ENCODE data around the gene COBL. TPM values are rescaled to one million over a fixed set of nuclear protein-coding genes. Genes with fewer than 3 reads are reported as not detected.

COBL gene
- total RNA-seq, 1 experiment from 2014 or later = 52.3 TPM

GRCh38 chr7:51026341-51026740, 290.3 kb downstream of the COBL start:
- Mint-ChIP-seq H3K9me3 (no peaks in the 10 kb centered on the region), H3K4me3 (no peak overlapping the region), H3K4me1 (no peaks in the 10 kb centered on the region), H3K27ac (no peak overlapping the region), H3K36me3 (ENCODE audit: insufficient read depth in 1 of 3, low read depth in 3 of 3) (peaks cover 2 to 60% (median 58%) of the 10 kb centered on the region in 3 experiments; a peak in 6 of 7 replicates), H3K27me3 (ENCODE audit: low read depth) (no peaks in the 10 kb centered on the region)
- no peak overlapping the region for H3K23ac ChIP-seq (ENCODE audit: insufficient read length, low read depth, low read length)
- H2AFZ ChIP-seq (ENCODE audit: low read length) = no peak overlapping the region
- H4K8ac ChIP-seq (replicated peaks; ENCODE audit: insufficient read length, low read depth, low read length) = no peak overlapping the region
- no peak overlapping the region for H3K27ac ChIP-seq (ENCODE audit: insufficient read length, low read depth, low read length)
- H2BK5ac ChIP-seq (ENCODE audit: insufficient read length, low read length) = no peak overlapping the region
- no peak overlapping the region for H3K4ac ChIP-seq (ENCODE audit: low read depth, low read length)
- H3K9ac ChIP-seq (ENCODE audit: extremely low read depth, insufficient read length, low read length) = no peak overlapping the region
- no peak overlapping the region for H3K4me2 ChIP-seq (ENCODE audit: insufficient read depth, insufficient read length, low read length)
- no peaks in the 10 kb centered on the region for H3K79me1 ChIP-seq (ENCODE audit: insufficient read depth, low read depth, low read length, poor library complexity, severe bottlenecking)
- no peak overlapping the region for H2AK5ac ChIP-seq (ENCODE audit: insufficient read length, low read length)
- H3K4me1 ChIP-seq (ENCODE audit: insufficient read depth, low read length) = no peaks in the 10 kb centered on the region
- H3K9me3 ChIP-seq (ENCODE audit: control insufficient read depth, low read depth, low read length) = no peaks in the 10 kb centered on the region
- no peak overlapping the region for H4K91ac ChIP-seq (ENCODE audit: insufficient read length, low read depth, low read length)
- H4K20me1 ChIP-seq (ENCODE audit: control insufficient read depth, insufficient read depth, insufficient read length) = peaks cover 2% of the 10 kb centered on the region
- no peaks in the 10 kb centered on the region for H3K27me3 ChIP-seq (ENCODE audit: insufficient read depth, low read length)
- no peak overlapping the region for H3K18ac ChIP-seq (ENCODE audit: insufficient read length, low read depth, low read length)
- H3K14ac ChIP-seq (ENCODE audit: insufficient read depth, low read length) = no peak overlapping the region
- H3K23me2 ChIP-seq (ENCODE audit: insufficient read length, low read depth, low read length, poor library complexity, severe bottlenecking) = no peaks in the 10 kb centered on the region
- no CpG with 5 or more reads among the region's 12 CpGs for WGBS (ENCODE audit: extremely low coverage, insufficient read length, low lambda C conversion rate)
- H3K79me2 ChIP-seq (ENCODE audit: insufficient read depth, low read length) = no peaks in the 10 kb centered on the region
- H3K56ac ChIP-seq (ENCODE audit: insufficient read length, low read depth, low read length) = no peak overlapping the region
- H4K5ac ChIP-seq (ENCODE audit: insufficient read length, low read depth, low read length) = no peak overlapping the region
- TF ChIP-seq CTCF (conservative IDR thresholded peaks at IDR 0.05) = no peak
- no peak overlapping the region for H3T11ph ChIP-seq (ENCODE audit: low read length)
- no peak overlapping the region for H2BK15ac ChIP-seq (ENCODE audit: low read depth, low read length)
- DNase-seq = no peak
- no peak overlapping the region for H2BK120ac ChIP-seq (ENCODE audit: low read depth, low read length, poor library complexity, severe bottlenecking)
- no peak overlapping the region for H2BK20ac ChIP-seq (ENCODE audit: low read depth, low read length, poor library complexity, severe bottlenecking)
- no peak overlapping the region for H2BK12ac ChIP-seq (ENCODE audit: insufficient read length, low read depth, low read length)

All from H9 (cell line).